ENCODE data around the gene ALB. TPM values are rescaled to one million over a fixed set of nuclear protein-coding genes. Genes with fewer than 3 reads are reported as not detected.

ALB gene
- total and polyA plus RNA-seq, 9 donors, result 0.18 to 55.0 (median 3.4) TPM; not detected in 1

DNA sequence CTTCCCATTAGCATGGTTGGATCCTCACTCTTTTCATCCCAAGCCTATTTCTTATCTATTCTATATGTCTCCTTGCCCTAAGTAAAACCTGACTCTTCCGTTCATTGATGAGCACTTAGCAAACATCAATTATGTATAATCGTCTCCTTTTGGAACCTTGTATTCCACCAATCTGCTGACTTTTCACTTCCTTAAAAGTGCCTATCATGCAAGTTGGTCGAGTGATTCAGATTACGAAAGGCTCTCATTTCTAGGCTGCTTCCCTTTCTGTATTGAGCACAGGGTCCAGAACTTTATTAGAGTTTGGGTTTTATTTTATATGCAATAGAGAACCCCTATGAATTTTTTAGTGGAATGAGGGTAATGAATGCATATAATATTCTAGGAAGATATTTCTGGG is 27.1 kb upstream of the ALB start:
- TF ChIP-seq, protein P1, sequence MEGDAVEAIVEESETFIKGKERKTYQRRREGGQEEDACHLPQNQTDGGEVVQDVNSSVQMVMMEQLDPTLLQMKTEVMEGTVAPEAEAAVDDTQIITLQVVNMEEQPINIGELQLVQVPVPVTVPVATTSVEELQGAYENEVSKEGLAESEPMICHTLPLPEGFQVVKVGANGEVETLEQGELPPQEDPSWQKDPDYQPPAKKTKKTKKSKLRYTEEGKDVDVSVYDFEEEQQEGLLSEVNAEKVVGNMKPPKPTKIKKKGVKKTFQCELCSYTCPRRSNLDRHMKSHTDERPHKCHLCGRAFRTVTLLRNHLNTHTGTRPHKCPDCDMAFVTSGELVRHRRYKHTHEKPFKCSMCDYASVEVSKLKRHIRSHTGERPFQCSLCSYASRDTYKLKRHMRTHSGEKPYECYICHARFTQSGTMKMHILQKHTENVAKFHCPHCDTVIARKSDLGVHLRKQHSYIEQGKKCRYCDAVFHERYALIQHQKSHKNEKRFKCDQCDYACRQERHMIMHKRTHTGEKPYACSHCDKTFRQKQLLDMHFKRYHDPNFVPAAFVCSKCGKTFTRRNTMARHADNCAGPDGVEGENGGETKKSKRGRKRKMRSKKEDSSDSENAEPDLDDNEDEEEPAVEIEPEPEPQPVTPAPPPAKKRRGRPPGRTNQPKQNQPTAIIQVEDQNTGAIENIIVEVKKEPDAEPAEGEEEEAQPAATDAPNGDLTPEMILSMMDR (IDR thresholded peaks at IDR 0.05), result no peak
- TF ChIP-seq EP300 (IDR thresholded peaks at IDR 0.05), result no peak
- no peak for TF ChIP-seq POLR2A (IDR thresholded peaks at IDR 0.05)
- no peak overlapping the region for H3K4me3 ChIP-seq
- no peaks in the 10 kb centered on the region for H3K9me3 ChIP-seq
- no peak for DNase-seq
- 89 to 90% (median 90%) methylated on average over 4 of the region's 4 CpGs for WGBS, 3 donors
- H3K4me1 ChIP-seq (ENCODE audit: insufficient read depth), result no peaks in the 10 kb centered on the region
- intact Hi-C loops (cut with DNase I), result no loop called here
- no peaks in the 10 kb centered on the region for H3K36me3 ChIP-seq
- no peaks in the 10 kb centered on the region for H3K27me3 ChIP-seq
- no peak overlapping the region for H3K27ac ChIP-seq

DNA sequence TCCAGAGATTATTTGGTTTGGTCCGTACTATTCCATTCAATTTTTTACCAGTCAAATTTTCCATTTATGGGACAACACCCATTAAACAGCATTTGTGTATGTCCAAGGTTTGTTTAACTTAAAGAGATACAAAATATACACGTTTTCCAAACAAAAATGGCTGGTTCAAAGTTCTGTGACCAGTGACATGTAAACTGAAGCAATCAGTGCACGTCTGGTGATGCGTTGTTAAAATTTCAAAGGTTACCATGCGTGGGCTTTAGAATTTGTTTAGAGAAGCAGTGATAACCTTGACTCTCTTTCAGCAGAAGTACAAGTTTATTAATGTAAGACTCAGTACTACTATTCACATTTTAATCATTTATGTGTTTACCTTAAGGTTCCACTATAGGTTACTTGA is 25.2 kb upstream of the ALB start:
- no peak for TF ChIP-seq EP300 (IDR thresholded peaks at IDR 0.05)
- TF ChIP-seq POLR2A (IDR thresholded peaks at IDR 0.05), result no peak
- TF ChIP-seq, protein P1 (IDR thresholded peaks at IDR 0.05), result no peak
- WGBS, 3 donors, result 27 to 60% (median 44%) methylated on average over 5 of the region's 5 CpGs
- no peaks in the 10 kb centered on the region for H3K36me3 ChIP-seq
- H3K9me3 ChIP-seq, result no peaks in the 10 kb centered on the region
- intact Hi-C loops (cut with DNase I), result no loop called here
- no peak overlapping the region for H3K27ac ChIP-seq
- DNase-seq, result no peak
- no peaks in the 10 kb centered on the region for H3K27me3 ChIP-seq
- H3K4me1 ChIP-seq (ENCODE audit: insufficient read depth), result no peaks in the 10 kb centered on the region
- no peak overlapping the region for H3K4me3 ChIP-seq

DNA sequence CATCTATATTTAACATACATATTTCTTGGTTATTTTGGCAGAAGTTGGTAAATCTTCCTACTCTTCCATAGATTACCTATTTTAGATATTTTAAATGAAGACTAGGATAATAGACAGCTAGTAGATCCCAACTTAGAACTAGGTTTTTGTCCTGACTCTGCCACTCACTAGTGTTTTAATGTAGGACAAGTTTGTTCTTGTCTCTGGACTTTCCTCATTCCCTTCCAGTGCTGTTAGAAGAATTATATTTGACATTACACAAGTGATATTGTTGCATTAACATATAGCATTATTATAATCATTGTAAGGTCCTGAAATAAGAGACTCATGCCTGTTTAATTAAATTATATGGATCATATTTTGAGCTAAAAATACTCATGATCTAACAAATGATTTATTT is 24.1 kb upstream of the ALB start:
- Histone ChIP-seq H3K27me3 (no peaks in the 10 kb centered on the region), H3K36me3 (no peaks in the 10 kb centered on the region), H3K4me1 (ENCODE audit: insufficient read depth) (no peaks in the 10 kb centered on the region), H3K27ac (no peak overlapping the region), H3K9me3 (no peaks in the 10 kb centered on the region), H3K4me3 (no peak overlapping the region)
- TF ChIP-seq POLR2A (IDR thresholded peaks at IDR 0.05) (no peak), EP300 (IDR thresholded peaks at IDR 0.05) (no peak)
- TF ChIP-seq, protein P1 (IDR thresholded peaks at IDR 0.05), result no peak
- no peak for DNase-seq
- intact Hi-C loops (cut with DNase I), result no loop called here

DNA sequence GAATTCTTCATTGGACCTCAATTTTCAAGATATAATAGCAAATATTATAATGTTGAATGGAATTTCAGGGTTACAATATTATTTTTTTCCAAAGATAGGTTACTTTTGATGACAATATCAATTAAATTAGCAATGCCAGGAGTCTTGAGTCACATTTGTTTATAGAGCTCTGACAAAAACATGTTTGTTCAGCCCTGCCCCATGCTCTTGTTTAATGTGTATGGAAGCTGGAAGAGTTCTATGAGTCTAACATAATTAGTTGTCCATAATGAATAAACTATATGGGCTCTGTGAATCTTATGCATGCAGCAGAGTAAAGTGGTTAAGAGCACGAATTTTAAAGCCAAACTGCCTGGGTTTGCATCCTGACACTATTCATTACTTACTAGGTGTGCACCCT is 22.9 kb upstream of the ALB start:
- DNase-seq, result no peak
- intact Hi-C loops (cut with DNase I), result no loop called here
- TF ChIP-seq, protein P1 (IDR thresholded peaks at IDR 0.05), result no peak
- TF ChIP-seq POLR2A (IDR thresholded peaks at IDR 0.05) (no peak), EP300 (IDR thresholded peaks at IDR 0.05) (no peak)

DNA sequence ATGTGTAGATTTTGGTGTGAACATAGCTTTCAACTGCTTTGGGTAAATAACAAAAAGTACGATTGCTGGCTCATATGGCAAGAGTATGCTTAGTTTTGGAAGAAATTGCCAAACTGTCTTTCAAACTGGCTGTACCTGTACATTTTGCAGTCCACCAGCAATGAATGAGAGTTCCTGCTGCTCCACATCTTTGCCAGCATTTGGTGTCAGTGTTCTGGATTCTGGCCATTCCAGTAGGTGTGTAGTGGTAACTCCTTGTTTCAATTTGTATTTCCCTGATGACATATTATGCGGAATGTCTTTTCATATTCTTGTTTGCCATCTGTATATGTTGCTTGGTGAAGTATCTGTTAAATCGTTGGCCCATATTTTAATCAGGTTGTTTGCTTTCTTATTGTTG is 20.6 kb upstream of the ALB start:
- no peak for DNase-seq
- no peak overlapping the region for H3K27ac ChIP-seq
- no peaks in the 10 kb centered on the region for H3K27me3 ChIP-seq
- no peaks in the 10 kb centered on the region for H3K4me1 ChIP-seq (ENCODE audit: insufficient read depth)
- no peaks in the 10 kb centered on the region for H3K36me3 ChIP-seq
- H3K9me3 ChIP-seq, result no peaks in the 10 kb centered on the region
- no peak overlapping the region for H3K4me3 ChIP-seq
- 82 to 87% (median 84%) methylated on average over 3 of the region's 3 CpGs for WGBS, 3 donors
- intact Hi-C loops (cut with DNase I), result no loop called here
- TF ChIP-seq POLR2A (IDR thresholded peaks at IDR 0.05) (no peak), EP300 (IDR thresholded peaks at IDR 0.05) (no peak)
- TF ChIP-seq, protein P1 (IDR thresholded peaks at IDR 0.05), result no peak

More for the DNA sequence above, 22.9 kb upstream of the ALB start:
- H3K9me3 ChIP-seq, result no peaks in the 10 kb centered on the region
- H3K4me1 ChIP-seq (ENCODE audit: insufficient read depth), result no peaks in the 10 kb centered on the region
- no peaks in the 10 kb centered on the region for H3K27me3 ChIP-seq
- WGBS, 3 donors, result 63 to 79% (median 78%) methylated on average over 1 of the region's 1 CpG
- H3K27ac ChIP-seq, result no peak overlapping the region
- no peak overlapping the region for H3K4me3 ChIP-seq
- H3K36me3 ChIP-seq, result no peaks in the 10 kb centered on the region
